Measurements from ENCODE around the gene CT47C1.

DNA sequence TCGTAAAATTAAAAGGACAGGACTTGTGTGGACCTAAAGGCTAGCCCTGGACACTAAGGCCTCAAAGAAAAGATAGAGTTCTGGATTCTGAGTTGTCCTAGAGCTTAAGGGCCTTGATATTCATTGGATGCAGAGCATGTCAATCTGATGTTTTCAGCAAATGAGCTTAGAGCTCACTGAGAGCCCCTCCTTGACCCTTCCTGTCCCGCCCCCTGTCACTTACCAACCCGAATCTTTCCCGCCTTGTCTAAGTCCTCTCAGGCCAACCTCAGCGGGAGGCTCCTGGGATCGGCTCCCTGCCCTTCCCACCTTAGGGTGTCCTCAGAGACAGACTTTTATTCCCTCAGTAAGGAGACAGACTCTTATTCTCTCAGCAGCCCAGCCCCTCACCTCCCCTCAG, at the start of gene CT47C1:
- TF ChIP-seq EP300 (IDR thresholded peaks at IDR 0.05), result no peak
- no peak for TF ChIP-seq POLR2A (IDR thresholded peaks at IDR 0.05)
- TF ChIP-seq, protein P1, sequence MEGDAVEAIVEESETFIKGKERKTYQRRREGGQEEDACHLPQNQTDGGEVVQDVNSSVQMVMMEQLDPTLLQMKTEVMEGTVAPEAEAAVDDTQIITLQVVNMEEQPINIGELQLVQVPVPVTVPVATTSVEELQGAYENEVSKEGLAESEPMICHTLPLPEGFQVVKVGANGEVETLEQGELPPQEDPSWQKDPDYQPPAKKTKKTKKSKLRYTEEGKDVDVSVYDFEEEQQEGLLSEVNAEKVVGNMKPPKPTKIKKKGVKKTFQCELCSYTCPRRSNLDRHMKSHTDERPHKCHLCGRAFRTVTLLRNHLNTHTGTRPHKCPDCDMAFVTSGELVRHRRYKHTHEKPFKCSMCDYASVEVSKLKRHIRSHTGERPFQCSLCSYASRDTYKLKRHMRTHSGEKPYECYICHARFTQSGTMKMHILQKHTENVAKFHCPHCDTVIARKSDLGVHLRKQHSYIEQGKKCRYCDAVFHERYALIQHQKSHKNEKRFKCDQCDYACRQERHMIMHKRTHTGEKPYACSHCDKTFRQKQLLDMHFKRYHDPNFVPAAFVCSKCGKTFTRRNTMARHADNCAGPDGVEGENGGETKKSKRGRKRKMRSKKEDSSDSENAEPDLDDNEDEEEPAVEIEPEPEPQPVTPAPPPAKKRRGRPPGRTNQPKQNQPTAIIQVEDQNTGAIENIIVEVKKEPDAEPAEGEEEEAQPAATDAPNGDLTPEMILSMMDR (IDR thresholded peaks at IDR 0.05), result no peak

Data from tibial nerve (tissue), 4 donors.